HepG2 (cell line): ENCODE results near the gene AKNA. TPM values are rescaled to one million over a fixed set of nuclear protein-coding genes. Genes with fewer than 3 reads are reported as not detected.
"Not testable (repeated sequence)": the region's sequence is repeated elsewhere in the genome, so short reads cannot be mapped to it uniquely, and the experiment has no call there.

ENCODE experiments used
- AFF4 ChIP-seq: sonication (generic); formaldehyde crosslinking; IDR thresholded peaks from 2 replicates; pipeline ENCODE4 v1.4.0; 2020; ENCODE audit warnings: missing genetic modification reagents
- ARNTL ChIP-seq: sonication (generic); formaldehyde crosslinking; IDR thresholded peaks from 2 replicates; pipeline ENCODE4 v1.4.0; 2020; ENCODE audit warnings: mild to moderate bottlenecking, missing genetic modification reagents
- BCL6 ChIP-seq: IDR thresholded peaks from 2 replicates; pipeline ENCODE4 v1.6.1; 2016; ENCODE audit warnings: missing genetic modification reagents, missing compliant biosample characterization
- HNF4A ChIP-seq: sonication (generic); formaldehyde crosslinking; IDR thresholded peaks from 2 replicates; pipeline ENCODE4 v1.4.0; 2020; ENCODE audit warnings: missing genetic modification reagents
- HOXD1 ChIP-seq: sonication (generic); formaldehyde crosslinking; IDR thresholded peaks from 2 replicates; pipeline ENCODE4 v1.5.0; 2020; ENCODE audit warnings: missing genetic modification reagents
- MAZ ChIP-seq, 2 experiments: sonication (generic) in 1 of 2; formaldehyde crosslinking in 1 of 2; IDR thresholded peaks; 2 replicates each; pipeline versions ENCODE4 v1.5.0 to v1.6.1; 2012 to 2020; ENCODE audit warnings: low read depth in 2 of 2, mild to moderate bottlenecking in 2 of 2, borderline replicate concordance in 1 of 2, improper control_type of control experiment in 1 of 2, low read length in 1 of 2, missing genetic modification reagents in 1 of 2, moderate library complexity in 1 of 2
- MXD3 ChIP-seq: IDR thresholded peaks from 2 replicates; pipeline ENCODE4 v1.6.1; 2016; ENCODE audit warnings: mild to moderate bottlenecking, missing biosample characterization, missing genetic modification reagents
- NR2F6 ChIP-seq, 2 experiments: IDR thresholded peaks; 2 replicates each; pipeline ENCODE4 v1.6.1; 2016; ENCODE audit warnings: antibody characterized with exemption in 1 of 2, mild to moderate bottlenecking in 1 of 2
- RXRA ChIP-seq: sonication (generic); formaldehyde crosslinking; IDR thresholded peaks from 2 replicates; pipeline ENCODE4 v1.5.1; 2020; ENCODE audit warnings: missing genetic modification reagents
- SOX13 ChIP-seq, 3 experiments: fragments of 450-650 bp in 1 of 3; sonication (generic) in 1 of 3; formaldehyde crosslinking in 1 of 3; IDR thresholded peaks in 2 of 3; conservative IDR thresholded peaks in 1 of 3; 2 replicates each; pipeline versions ENCODE4 v1.5.0 to v1.6.1; 2016 to 2020; ENCODE audit warnings: antibody characterized with exemption in 1 of 3, mild to moderate bottlenecking in 1 of 3, missing compliant biosample characterization in 1 of 3, missing genetic modification reagents in 1 of 3, moderate library complexity in 1 of 3
- TGIF2 ChIP-seq: IDR thresholded peaks from 2 replicates; pipeline ENCODE4 v1.6.1; 2016; ENCODE audit warnings: control low read depth, missing compliant biosample characterization
- ZNF644 ChIP-seq: IDR thresholded peaks from 2 replicates; pipeline ENCODE4 v1.6.1; 2016; ENCODE audit warnings: low read depth
- ZSCAN9 ChIP-seq: IDR thresholded peaks from 2 replicates; pipeline ENCODE4 v1.6.1; 2016; ENCODE audit warnings: borderline replicate concordance
- polyA plus RNA-seq, 8 experiments: library from polyadenylated mRNA; depleted of rRNA in 3 of 8; stranded (reverse) in 7 of 8; unstranded in 1 of 8; fragments of >200 nt; fragmentation: Illumina TruSeq in 4 of 8; extraction: Trizol in 4 of 8; gene quantifications; 2 replicates each; pipeline versions ENCODE4 v1.2.1 to v1.2.3, GENCODE V29; 2011 to 2016; ENCODE audit warnings: low read depth in 4 of 8, missing spikeins in 1 of 8, mixed read lengths in 1 of 8; ENCODE audit not compliant: insufficient read depth in 1 of 8
- total RNA-seq, 5 experiments: library from RNA; depleted of rRNA; stranded (reverse); fragments of >200 nt; fragmentation: Illumina TruSeq; extraction: Trizol; gene quantifications; 2 replicates each; pipeline ENCODE4 v1.2.3, GENCODE V29; 2016; ENCODE audit warnings: low read depth in 1 of 5
- TF ChIP-seq, protein P1 (sequence below): sonication (generic); formaldehyde crosslinking; IDR thresholded peaks from 2 replicates; pipeline ENCODE4 v1.4.0; 2020; ENCODE audit warnings: missing genetic modification reagents, borderline replicate concordance
- TF ChIP-seq, protein P2 (sequence below): sonication (generic); formaldehyde crosslinking; IDR thresholded peaks from 2 replicates; pipeline ENCODE4 v1.4.0; 2020; ENCODE audit warnings: missing genetic modification reagents, borderline replicate concordance
- TF ChIP-seq, protein P3 (sequence below): IDR thresholded peaks from 2 replicates; pipeline ENCODE4 v1.6.1; 2012; ENCODE audit warnings: inconsistent platforms

Gene AKNA
- total and polyA plus RNA-seq, 2 of the 13 experiments (the other 11 are each of a cell fraction or from before 2014, with no cell fraction given) = 3.0 to 3.1 TPM

DNA sequence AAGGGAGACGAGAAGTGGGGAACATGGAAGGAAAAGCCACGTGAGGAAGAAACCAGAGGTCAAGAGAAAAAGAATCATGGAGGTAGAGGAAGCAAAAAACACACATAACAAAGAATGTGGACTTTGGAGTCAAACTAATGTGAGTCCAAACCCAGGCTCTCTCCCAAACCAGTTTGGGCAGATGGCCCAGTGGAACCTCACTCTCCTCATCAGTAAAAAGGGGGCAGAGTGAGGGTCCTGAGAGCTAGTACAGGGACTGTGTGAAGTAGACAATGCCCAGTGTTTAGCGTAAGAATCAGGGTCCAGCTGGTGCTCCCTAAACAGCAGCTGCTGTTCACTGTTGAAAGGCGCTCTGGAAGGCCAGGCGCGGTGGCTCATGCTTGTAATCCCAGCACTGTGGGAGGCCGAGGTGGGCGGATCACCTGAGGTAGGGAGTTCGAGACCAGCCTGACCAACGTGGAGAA, 59.4 kb downstream of the AKNA start (continued):
- 0 out of 2 replicates have a peak, but pooled peaks have one; percentile 47 for TF ChIP-seq AFF4 (CRISPR knock-in tag)
- TF ChIP-seq MAZ (IDR thresholded peaks at IDR 0.05; ENCODE audit: borderline replicate concordance, low read depth, low read length); NR2F6 (IDR thresholded peaks at IDR 0.05); SOX13 (IDR thresholded peaks at IDR 0.05): not testable (repeated sequence)
- TF ChIP-seq MAZ (CRISPR knock-in tag; IDR thresholded peaks at IDR 0.05; ENCODE audit: low read depth) = 0 out of 2 replicates have a peak, but pooled peaks have one; percentile 37
- TF ChIP-seq RXRA (CRISPR knock-in tag) = peak; percentile 18; the same call in 1 of the 2 replicates
- peak; percentile 39; the same call in 1 of the 2 replicates for TF ChIP-seq BCL6 (CRISPR knock-in tag)
- TF ChIP-seq HNF4A (CRISPR knock-in tag) = peak; percentile 87
- TF ChIP-seq ZNF644 (CRISPR knock-in tag) = peak; percentile 86
- TF ChIP-seq, protein P1, sequence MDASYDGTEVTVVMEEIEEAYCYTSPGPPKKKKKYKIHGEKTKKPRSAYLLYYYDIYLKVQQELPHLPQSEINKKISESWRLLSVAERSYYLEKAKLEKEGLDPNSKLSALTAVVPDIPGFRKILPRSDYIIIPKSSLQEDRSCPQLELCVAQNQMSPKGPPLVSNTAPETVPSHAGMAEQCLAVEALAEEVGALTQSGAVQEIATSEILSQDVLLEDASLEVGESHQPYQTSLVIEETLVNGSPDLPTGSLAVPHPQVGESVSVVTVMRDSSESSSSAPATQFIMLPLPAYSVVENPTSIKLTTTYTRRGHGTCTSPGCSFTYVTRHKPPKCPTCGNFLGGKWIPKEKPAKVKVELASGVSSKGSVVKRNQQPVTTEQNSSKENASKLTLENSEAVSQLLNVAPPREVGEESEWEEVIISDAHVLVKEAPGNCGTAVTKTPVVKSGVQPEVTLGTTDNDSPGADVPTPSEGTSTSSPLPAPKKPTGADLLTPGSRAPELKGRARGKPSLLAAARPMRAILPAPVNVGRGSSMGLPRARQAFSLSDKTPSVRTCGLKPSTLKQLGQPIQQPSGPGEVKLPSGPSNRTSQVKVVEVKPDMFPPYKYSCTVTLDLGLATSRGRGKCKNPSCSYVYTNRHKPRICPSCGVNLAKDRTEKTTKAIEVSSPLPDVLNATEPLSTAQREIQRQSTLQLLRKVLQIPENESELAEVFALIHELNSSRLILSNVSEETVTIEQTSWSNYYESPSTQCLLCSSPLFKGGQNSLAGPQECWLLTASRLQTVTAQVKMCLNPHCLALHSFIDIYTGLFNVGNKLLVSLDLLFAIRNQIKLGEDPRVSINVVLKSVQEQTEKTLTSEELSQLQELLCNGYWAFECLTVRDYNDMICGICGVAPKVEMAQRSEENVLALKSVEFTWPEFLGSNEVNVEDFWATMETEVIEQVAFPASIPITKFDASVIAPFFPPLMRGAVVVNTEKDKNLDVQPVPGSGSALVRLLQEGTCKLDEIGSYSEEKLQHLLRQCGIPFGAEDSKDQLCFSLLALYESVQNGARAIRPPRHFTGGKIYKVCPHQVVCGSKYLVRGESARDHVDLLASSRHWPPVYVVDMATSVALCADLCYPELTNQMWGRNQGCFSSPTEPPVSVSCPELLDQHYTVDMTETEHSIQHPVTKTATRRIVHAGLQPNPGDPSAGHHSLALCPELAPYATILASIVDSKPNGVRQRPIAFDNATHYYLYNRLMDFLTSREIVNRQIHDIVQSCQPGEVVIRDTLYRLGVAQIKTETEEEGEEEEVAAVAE (CRISPR knock-in tag) = peak; percentile 20; the same call in 1 of the 2 replicates
- 0 out of 2 replicates have a peak, but pooled peaks have one; percentile 23 for TF ChIP-seq HOXD1 (CRISPR knock-in tag)
- TF ChIP-seq, protein P2, sequence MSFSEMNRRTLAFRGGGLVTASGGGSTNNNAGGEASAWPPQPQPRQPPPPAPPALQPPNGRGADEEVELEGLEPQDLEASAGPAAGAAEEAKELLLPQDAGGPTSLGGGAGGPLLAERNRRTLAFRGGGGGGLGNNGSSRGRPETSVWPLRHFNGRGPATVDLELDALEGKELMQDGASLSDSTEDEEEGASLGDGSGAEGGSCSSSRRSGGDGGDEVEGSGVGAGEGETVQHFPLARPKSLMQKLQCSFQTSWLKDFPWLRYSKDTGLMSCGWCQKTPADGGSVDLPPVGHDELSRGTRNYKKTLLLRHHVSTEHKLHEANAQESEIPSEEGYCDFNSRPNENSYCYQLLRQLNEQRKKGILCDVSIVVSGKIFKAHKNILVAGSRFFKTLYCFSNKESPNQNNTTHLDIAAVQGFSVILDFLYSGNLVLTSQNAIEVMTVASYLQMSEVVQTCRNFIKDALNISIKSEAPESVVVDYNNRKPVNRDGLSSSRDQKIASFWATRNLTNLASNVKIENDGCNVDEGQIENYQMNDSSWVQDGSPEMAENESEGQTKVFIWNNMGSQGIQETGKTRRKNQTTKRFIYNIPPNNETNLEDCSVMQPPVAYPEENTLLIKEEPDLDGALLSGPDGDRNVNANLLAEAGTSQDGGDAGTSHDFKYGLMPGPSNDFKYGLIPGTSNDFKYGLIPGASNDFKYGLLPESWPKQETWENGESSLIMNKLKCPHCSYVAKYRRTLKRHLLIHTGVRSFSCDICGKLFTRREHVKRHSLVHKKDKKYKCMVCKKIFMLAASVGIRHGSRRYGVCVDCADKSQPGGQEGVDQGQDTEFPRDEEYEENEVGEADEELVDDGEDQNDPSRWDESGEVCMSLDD = 0 out of 2 replicates have a peak, but pooled peaks have one; percentile 41
- TF ChIP-seq NR2F6 (CRISPR knock-in tag; IDR thresholded peaks at IDR 0.05) = peak; percentile 42; the same call in 1 of the 2 replicates
- TF ChIP-seq ARNTL (CRISPR knock-in tag) = peak; percentile 25; the same call in 1 of the 2 replicates
- peak in 1 of 2 experiments; percentile 41; a peak in 1 of 4 replicates for TF ChIP-seq SOX13 (CRISPR knock-in tag; conservative IDR thresholded peaks at IDR 0.05 in 1 of 2, IDR thresholded peaks at IDR 0.05 in 1 of 2)
- 0 out of 2 replicates have a peak, but pooled peaks have one; percentile 15 for TF ChIP-seq TGIF2 (CRISPR knock-in tag)
- TF ChIP-seq ZSCAN9 (CRISPR knock-in tag) = 0 out of 2 replicates have a peak, but pooled peaks have one; percentile 57
- 0 out of 2 replicates have a peak, but pooled peaks have one; percentile 27 for TF ChIP-seq MXD3
- TF ChIP-seq, protein P3, sequence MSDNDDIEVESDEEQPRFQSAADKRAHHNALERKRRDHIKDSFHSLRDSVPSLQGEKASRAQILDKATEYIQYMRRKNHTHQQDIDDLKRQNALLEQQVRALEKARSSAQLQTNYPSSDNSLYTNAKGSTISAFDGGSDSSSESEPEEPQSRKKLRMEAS = peak; percentile 47; the same call in 1 of the 2 replicates
